RWPE2 (cell line): Measurements from ENCODE around the gene TMEM234.

Experiments
- ATAC-seq: fragments of 200-7000 bp; cut with Tn5 transposase; 3 replicates; pipeline ENCODE4 v1.9.1; 2021; ENCODE audit warnings: low read depth
- DNase-seq: peaks from one replicate; pipeline ENCODE4 v3.0.0-alpha.2; 2020; ENCODE audit warnings: low spot score
- H3K27ac ChIP-seq: fragments of 450-650 bp; 2 replicates; pipeline ENCODE4 v1.5.1; 2017; ENCODE audit warnings: mild to moderate bottlenecking; ENCODE audit not compliant: poor library complexity, severe bottlenecking
- H3K27me3 ChIP-seq: fragments of 250-450 bp; sonication (Bioruptor Pico); 2 replicates; pipeline ENCODE4 v1.5.1; 2021; ENCODE audit warnings: mild to moderate bottlenecking, moderate library complexity; ENCODE audit not compliant: insufficient read depth, poor library complexity, severe bottlenecking
- H3K36me3 ChIP-seq: fragments of 250-450 bp; sonication (Bioruptor Pico); 2 replicates; pipeline ENCODE4 v1.5.1; 2020; ENCODE audit warnings: low read depth, mild to moderate bottlenecking, moderate library complexity
- H3K4me1 ChIP-seq: fragments of 250-450 bp; sonication (Bioruptor Pico); 2 replicates; pipeline ENCODE4 v1.5.1; 2021; ENCODE audit warnings: mild to moderate bottlenecking, moderate library complexity; ENCODE audit not compliant: insufficient read depth, poor library complexity, severe bottlenecking
- H3K4me3 ChIP-seq: fragments of 250-450 bp; sonication (Bioruptor Pico); 2 replicates; pipeline ENCODE4 v1.5.1; 2021; ENCODE audit warnings: mild to moderate bottlenecking, moderate library complexity; ENCODE audit not compliant: severe bottlenecking
- H3K9me3 ChIP-seq: fragments of 250-450 bp; sonication (Bioruptor Pico); 2 replicates; pipeline ENCODE4 v1.5.1; 2021; ENCODE audit warnings: mild to moderate bottlenecking, moderate library complexity; ENCODE audit not compliant: severe bottlenecking
- TF ChIP-seq, protein P1 (sequence below): fragments of 450-650 bp; IDR thresholded peaks from one replicate; pipeline ENCODE4 v1.5.1; 2017; ENCODE audit warnings: mild to moderate bottlenecking, moderate library complexity; ENCODE audit not compliant: poor library complexity, severe bottlenecking

Gene TMEM234

DNA sequence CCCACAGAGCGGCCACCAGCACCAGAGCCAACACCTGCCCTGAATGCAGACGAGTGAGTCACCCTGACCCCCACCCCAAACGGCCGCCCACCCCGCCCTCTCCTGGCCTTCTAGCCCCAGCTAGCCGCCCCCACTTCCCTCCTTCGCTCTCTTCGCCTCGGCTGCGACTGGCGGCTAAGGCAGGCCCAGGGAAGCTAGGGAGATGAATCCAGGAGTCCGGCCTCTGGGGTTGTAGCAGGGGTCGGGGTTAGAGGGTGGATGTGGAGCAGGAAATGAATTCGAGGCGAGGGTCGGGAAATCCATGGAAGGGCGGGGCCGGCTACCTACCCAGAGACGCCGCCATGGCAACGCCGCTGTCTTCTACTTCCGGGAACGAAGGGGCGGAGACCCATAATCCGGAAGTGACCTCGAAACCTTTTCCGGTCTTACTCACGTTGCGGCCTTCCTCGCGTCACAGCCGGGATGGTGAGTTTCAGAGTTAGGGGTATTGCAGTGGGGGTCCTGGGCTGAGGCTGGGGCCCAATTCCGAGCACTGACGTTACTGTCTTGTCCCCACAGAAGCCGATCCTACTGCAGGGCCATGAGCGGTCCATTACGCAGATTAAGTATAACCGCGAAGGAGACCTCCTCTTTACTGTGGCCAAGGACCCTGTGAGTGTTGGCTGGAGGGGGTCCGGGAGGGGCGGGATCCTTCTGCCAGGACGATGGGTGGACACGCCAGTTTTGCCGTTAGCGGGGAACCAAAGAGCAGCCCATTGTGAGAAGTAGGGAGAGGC is at the start of gene TMEM234, which contains the start of gene EIF3I:
TMEM234 (minus strand) TSS at position 374 of the 776 bp plus-strand sequence; CDS start at position 343, 31 bp downstream.
EIF3I (plus strand) TSS at position 428 of the 776 bp plus-strand sequence; CDS start at position 463, 35 bp downstream.
- peak; percentile 88 for DNase-seq
- peak; percentile 90 for ATAC-seq
- peak within 1 kb of the TSS; percentile 91 for H3K4me3 ChIP-seq
- H3K36me3 ChIP-seq, result peaks cover 55% of the 10 kb centered on the region
- TF ChIP-seq, protein P1, sequence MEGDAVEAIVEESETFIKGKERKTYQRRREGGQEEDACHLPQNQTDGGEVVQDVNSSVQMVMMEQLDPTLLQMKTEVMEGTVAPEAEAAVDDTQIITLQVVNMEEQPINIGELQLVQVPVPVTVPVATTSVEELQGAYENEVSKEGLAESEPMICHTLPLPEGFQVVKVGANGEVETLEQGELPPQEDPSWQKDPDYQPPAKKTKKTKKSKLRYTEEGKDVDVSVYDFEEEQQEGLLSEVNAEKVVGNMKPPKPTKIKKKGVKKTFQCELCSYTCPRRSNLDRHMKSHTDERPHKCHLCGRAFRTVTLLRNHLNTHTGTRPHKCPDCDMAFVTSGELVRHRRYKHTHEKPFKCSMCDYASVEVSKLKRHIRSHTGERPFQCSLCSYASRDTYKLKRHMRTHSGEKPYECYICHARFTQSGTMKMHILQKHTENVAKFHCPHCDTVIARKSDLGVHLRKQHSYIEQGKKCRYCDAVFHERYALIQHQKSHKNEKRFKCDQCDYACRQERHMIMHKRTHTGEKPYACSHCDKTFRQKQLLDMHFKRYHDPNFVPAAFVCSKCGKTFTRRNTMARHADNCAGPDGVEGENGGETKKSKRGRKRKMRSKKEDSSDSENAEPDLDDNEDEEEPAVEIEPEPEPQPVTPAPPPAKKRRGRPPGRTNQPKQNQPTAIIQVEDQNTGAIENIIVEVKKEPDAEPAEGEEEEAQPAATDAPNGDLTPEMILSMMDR, result no peak
- peaks cover 3% of the 10 kb centered on the region for H3K4me1 ChIP-seq
- H3K27ac ChIP-seq, result peak within 1 kb of the TSS; percentile 51
- no peaks in the 10 kb centered on the region for H3K9me3 ChIP-seq
- H3K27me3 ChIP-seq, result no peaks in the 10 kb centered on the region

DNA sequence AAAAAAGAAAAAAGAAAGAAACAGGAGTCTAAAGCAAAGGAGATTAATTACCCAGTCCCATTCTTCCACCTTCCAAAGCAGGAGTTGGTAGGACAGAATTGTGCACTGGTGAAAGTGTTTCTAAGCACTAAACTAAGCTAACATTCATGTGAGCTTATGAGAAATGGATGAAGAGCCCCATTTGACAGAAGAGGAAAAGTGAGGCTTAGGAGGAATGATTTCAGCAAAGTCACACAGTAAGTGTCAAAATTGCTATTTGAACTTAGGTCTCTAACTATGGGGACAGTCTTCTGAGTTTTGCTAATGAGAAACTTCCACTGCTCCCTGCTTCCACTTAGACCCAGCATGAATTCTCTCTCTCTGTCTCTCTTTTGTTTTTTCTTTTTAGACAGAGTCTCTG is 47.6 kb upstream of the TMEM234 start:
- ATAC-seq (no peak), DNase-seq (no peak)

DNA sequence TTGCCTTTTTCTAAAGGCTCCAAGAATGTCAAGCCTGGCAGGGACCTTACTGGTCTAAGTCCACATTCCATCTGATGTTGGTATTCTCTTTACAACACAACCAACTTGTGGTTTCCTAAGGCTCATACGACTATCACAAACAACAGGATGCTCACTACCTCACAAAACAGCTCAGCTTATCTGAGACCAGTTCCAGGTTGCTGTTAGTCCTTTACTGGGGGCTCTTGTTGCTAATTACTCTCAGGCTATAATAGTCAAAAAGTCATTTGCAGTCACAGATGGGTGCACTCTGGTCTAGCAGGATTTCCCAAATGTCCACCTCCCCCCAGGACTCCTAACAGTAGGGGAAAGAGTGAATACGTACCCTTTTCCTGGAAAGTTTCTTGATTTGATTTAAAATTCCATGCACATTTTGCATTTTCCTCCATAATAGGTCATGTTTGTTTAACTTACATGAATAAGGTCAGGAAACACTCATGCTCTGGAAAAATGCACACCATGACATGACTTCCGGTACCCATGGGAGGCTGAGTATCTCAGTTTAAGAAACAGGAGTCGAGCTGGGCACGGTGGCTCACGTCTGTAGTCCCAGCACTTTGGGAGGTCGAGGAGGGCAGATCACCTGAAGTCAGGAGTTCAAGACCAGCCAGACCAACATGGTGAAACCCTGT is 44.9 kb upstream of the TMEM234 start:
- DNase-seq (no peak), ATAC-seq (no peak)
- no peak overlapping the region for H3K27ac ChIP-seq

More for the DNA sequence above, 47.6 kb upstream of the TMEM234 start:
- TF ChIP-seq, protein P1, result no peak
- Histone ChIP-seq H3K4me1 (peaks cover 13% of the 10 kb centered on the region), H3K36me3 (no peaks in the 10 kb centered on the region), H3K27ac (no peak overlapping the region), H3K4me3 (no peak overlapping the region), H3K9me3 (no peaks in the 10 kb centered on the region), H3K27me3 (no peaks in the 10 kb centered on the region)

GRCh38 chr1:32265846-32266245 is 43.7 kb upstream of the TMEM234 start:
- DNase-seq (no peak), ATAC-seq (no peak)
- Histone ChIP-seq H3K9me3 (no peaks in the 10 kb centered on the region), H3K27me3 (no peaks in the 10 kb centered on the region), H3K27ac (no peak overlapping the region), H3K36me3 (no peaks in the 10 kb centered on the region), H3K4me1 (no peaks in the 10 kb centered on the region), H3K4me3 (no peak overlapping the region)
- TF ChIP-seq, protein P1, result no peak

More for the DNA sequence above, 44.9 kb upstream of the TMEM234 start:
- TF ChIP-seq, protein P1, result no peak
- H3K36me3 ChIP-seq, result no peaks in the 10 kb centered on the region
- H3K4me1 ChIP-seq, result no peaks in the 10 kb centered on the region
- no peaks in the 10 kb centered on the region for H3K27me3 ChIP-seq
- no peak overlapping the region for H3K4me3 ChIP-seq
- no peaks in the 10 kb centered on the region for H3K9me3 ChIP-seq
